ENCODE measurements around the gene SOX1.

- TF ChIP-seq CTCF (IDR thresholded peaks at IDR 0.05) (no peak), EP300 (IDR thresholded peaks at IDR 0.05; ENCODE audit: borderline replicate concordance in 1 of 2, low read depth in 1 of 2, low read length in 1 of 2) (no peak), NFIC (IDR thresholded peaks at IDR 0.05; ENCODE audit: borderline replicate concordance) (no peak), MAX (IDR thresholded peaks at IDR 0.05; ENCODE audit: low read depth) (no peak)
Observed at GRCh38 chr13:112053744-112054615, 13.0 kb upstream of the SOX1 start.
